Activated CD8-positive, alpha-beta memory T cell treated with anti-CD3 and anti-CD28 coated beads for 48 hours (primary cell): ENCODE results near the gene PTGES3.

Experiments used
- DNase-seq, 3 experiments: peaks; one replicate each; pipeline ENCODE4 v3.0.0-alpha.2; 2020; ENCODE audit warnings: low read depth in 2 of 3, low spot score in 2 of 3

Gene PTGES3

GRCh38 chr12:56630180-56630632, 57.9 kb downstream of the PTGES3 start, which contains the start of gene BAZ2A:
Gene BAZ2A (minus strand): TSS chr12:56630326. CDS start chr12:56617530, 12,796 bp downstream.
- DNase-seq = peak; percentile 60 to 76 (median 70)

GRCh38 chr12:56629459-56630179, 58.5 kb downstream of the PTGES3 start:
- DNase-seq = peak in 2 of 3 experiments; percentile 27 to 41

- no peak for DNase-seq
These were observed 59.2 kb downstream of the PTGES3 start for GRCh38 chr12:56628671-56629458.

- DNase-seq = no peak
These were observed 61.4 kb downstream of the PTGES3 start for GRCh38 chr12:56626701-56627100.

- no peak for DNase-seq
These were observed 65.5 kb downstream of the PTGES3 start for GRCh38 chr12:56622535-56622934.

GRCh38 chr12:56616925-56617324, 71.2 kb downstream of the PTGES3 start:
- no peak for DNase-seq

- no peak for DNase-seq
These were observed 71.8 kb downstream of the PTGES3 start for GRCh38 chr12:56616244-56616643.

GRCh38 chr12:56614627-56615026, 73.5 kb downstream of the PTGES3 start:
- no peak for DNase-seq
